Transverse colon (tissue), 4 donors: ENCODE results near the gene LPAR2. TPM values are rescaled to one million over a fixed set of nuclear protein-coding genes. Genes with fewer than 3 reads are reported as not detected.
"Not testable (repeated sequence)": the region's sequence is repeated elsewhere in the genome, so short reads cannot be mapped to it uniquely, and the experiment has no call there.

Experiments
- DNase-seq: peaks from one replicate; pipeline ENCODE4 v3.0.0-alpha.2; 2019
- H3K27ac ChIP-seq, 4 donors: fragments of 200-600 bp; sonication (generic); 2 replicates each; pipeline ENCODE4 v1.5.1; 2016 to 2018; ENCODE audit warnings: inconsistent platforms in 4 of 4
- H3K27me3 ChIP-seq: fragments of 200-600 bp; sonication (generic); 2 replicates; pipeline ENCODE4 v1.5.1; 2017; ENCODE audit warnings: inconsistent platforms
- H3K36me3 ChIP-seq, 4 donors: fragments of 200-600 bp; sonication (generic); 2 replicates each; pipeline ENCODE4 v1.5.1; 2017 to 2019; ENCODE audit warnings: inconsistent platforms in 4 of 4
- H3K4me1 ChIP-seq, 4 donors: fragments of 200-600 bp; sonication (generic); 2 replicates each; pipeline ENCODE4 v1.5.1; 2017 to 2020; ENCODE audit warnings: inconsistent platforms in 4 of 4
- H3K4me3 ChIP-seq, 4 donors: fragments of 200-600 bp; sonication (generic); 1 replicate in 1 of 4; 2 replicates in 3 of 4; pipeline versions ENCODE4 v1.5.1 to v1.6.1; 2017 to 2019; ENCODE audit warnings: inconsistent platforms in 4 of 4
- H3K9me3 ChIP-seq, 2 donors: fragments of 200-600 bp; sonication (generic); 2 replicates each; pipeline ENCODE4 v1.5.1; 2017 to 2019; ENCODE audit warnings: inconsistent platforms in 2 of 2
- EP300 ChIP-seq: sonication (generic); formaldehyde crosslinking; IDR thresholded peaks from one replicate; pipeline ENCODE4 v1.6.1; 2017; ENCODE audit warnings: antibody characterized with exemption, low read depth
- POLR2A ChIP-seq: fragments of 450-650 bp; IDR thresholded peaks from one replicate; pipeline ENCODE4 v1.6.1; 2016; ENCODE audit warnings: antibody characterized with exemption, mild to moderate bottlenecking, moderate library complexity
- POLR2AphosphoS5 ChIP-seq, 3 donors: sonication (generic); formaldehyde crosslinking; IDR thresholded peaks; one replicate each; pipeline ENCODE4 v1.6.1; 2016; ENCODE audit warnings: antibody characterized with exemption in 3 of 3
- WGBS, 2 donors: methylation state at CpG; one replicate each; pipeline ENCODE4 v1.1.5; 2018; ENCODE audit warnings: low coverage in 1 of 2; 5-methylcytosine and 5-hydroxymethylcytosine counted together
- in situ Hi-C, 4 donors: fragments of 200-750 bp; cut with MboI; loops; one replicate each; pipeline versions ENCODE4 v1.15.0 to v1.15.1; 2017; ENCODE audit warnings: low sequenced_read_pairs in 3 of 4, low pct_ligation_motif_present in 1 of 4, low pct_unique_long_range_greater_than_20kb in 1 of 4
- intact Hi-C: fragments of 100-400 bp; cut with DNase I; formaldehyde crosslinking; loops from one replicate; pipeline ENCODE4 v1.15.1; 2023; ENCODE audit warnings: low total_unique reads
- total RNA-seq, 4 donors: library from RNA; depleted of rRNA; stranded (reverse); fragments of >200 nt; gene quantifications; one replicate each; pipeline ENCODE4 v1.1.0, GENCODE V29; 2016
- TF ChIP-seq, protein P1 (sequence below), 5 experiments: fragments of 200-600 bp in 3 of 5; fragments of 450-650 bp in 2 of 5; sonication (generic) in 3 of 5; IDR thresholded peaks; 1 replicate in 2 of 5; 2 replicates in 3 of 5; pipeline ENCODE4 v1.5.1; 2016 to 2017; ENCODE audit warnings: antibody characterized with exemption in 5 of 5, inconsistent platforms in 3 of 5, mild to moderate bottlenecking in 2 of 5, moderate library complexity in 1 of 5

LPAR2 gene
- total RNA-seq, 4 donors from 2014 or later: 19.2 to 52.5 (median 32.6) TPM

DNA sequence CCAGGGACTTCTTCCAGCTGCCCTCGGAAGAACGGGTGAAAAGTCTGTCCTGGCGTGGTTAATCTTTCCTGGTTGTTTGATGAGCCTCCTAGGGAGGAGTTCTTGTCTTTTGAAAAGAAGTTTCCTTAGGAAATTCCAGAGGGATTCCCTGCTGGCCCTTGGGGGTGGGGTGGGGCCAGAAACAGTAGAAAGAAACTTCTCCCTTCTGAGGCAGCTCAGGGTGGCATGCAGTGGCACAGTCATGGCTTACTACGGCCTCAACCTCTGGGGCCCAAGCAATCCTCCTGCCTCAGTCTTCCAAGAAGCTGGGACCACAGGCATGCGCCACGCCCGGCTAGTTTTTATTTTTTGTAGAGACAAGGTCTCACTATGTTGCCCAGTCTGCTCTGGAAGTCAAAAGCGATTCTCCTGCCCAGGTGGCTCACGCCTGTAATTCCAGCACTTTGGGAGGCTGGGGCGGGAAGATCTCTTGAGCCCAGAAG, 42.1 kb upstream of the LPAR2 start:
- intact Hi-C loops: no loop called here
- peak overlapping the region in 3 of 4 donors; percentile 71 to 93 (median 85) for H3K4me3 ChIP-seq
- DNase-seq: no peak

DNA sequence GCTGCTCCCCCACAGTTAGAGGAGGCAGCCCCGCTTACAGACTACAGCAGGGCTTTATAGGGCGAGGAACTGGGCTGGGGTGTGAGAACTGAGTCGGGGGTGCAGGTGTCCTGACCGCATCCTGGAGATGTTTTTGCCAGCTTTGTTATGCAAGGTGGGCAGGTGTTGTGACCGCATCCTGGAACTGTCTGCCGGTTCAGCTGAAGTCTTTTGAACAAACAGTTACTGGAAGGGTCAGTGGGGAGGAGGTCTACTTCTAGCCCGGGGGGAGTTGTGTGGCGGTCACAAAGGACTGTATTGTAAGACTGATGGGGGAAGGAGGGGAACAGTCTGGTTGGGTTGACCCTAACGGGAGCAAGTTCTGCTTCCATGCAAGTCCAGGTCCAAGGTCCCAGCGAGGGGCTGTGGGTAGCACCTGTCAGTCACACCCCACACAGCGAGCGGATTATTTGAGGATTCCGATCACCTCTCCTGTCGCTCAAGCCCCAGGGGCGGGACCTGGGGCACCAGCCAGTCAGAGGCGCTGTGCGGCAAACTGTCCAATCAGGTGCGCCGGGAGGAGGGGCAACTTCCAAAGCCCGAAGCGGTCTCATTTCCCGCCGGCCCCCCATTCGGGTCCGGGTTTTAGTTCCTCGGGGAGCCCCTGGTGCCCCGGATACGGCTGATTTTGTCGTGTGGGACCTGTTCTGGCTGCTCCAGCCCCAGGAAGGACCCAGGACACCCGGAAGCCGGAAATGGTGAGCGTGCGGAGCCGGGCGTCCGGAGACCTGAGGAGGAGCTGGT, 40.4 kb upstream of the LPAR2 start, which contains the start of gene ZNF101:
Gene ZNF101 (plus strand): TSS at position 610 of the 783 bp plus-strand sequence. CDS start 125 bp downstream, at position 735.
- in situ Hi-C loops (no loop called here), intact Hi-C loops (no loop called here)
- TF ChIP-seq POLR2AphosphoS5 (IDR thresholded peaks at IDR 0.05): peak; percentile 39 to 65 (median 42)
- peak; percentile 61 for TF ChIP-seq POLR2A
- TF ChIP-seq, protein P1, sequence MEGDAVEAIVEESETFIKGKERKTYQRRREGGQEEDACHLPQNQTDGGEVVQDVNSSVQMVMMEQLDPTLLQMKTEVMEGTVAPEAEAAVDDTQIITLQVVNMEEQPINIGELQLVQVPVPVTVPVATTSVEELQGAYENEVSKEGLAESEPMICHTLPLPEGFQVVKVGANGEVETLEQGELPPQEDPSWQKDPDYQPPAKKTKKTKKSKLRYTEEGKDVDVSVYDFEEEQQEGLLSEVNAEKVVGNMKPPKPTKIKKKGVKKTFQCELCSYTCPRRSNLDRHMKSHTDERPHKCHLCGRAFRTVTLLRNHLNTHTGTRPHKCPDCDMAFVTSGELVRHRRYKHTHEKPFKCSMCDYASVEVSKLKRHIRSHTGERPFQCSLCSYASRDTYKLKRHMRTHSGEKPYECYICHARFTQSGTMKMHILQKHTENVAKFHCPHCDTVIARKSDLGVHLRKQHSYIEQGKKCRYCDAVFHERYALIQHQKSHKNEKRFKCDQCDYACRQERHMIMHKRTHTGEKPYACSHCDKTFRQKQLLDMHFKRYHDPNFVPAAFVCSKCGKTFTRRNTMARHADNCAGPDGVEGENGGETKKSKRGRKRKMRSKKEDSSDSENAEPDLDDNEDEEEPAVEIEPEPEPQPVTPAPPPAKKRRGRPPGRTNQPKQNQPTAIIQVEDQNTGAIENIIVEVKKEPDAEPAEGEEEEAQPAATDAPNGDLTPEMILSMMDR (IDR thresholded peaks at IDR 0.05): no peak
- no peak for TF ChIP-seq EP300

More for the DNA sequence above, 42.1 kb upstream of the LPAR2 start:
- TF ChIP-seq POLR2AphosphoS5 (IDR thresholded peaks at IDR 0.05): no peak
- TF ChIP-seq EP300: no peak
- TF ChIP-seq, protein P1 (IDR thresholded peaks at IDR 0.05): no peak
- TF ChIP-seq POLR2A: no peak
- in situ Hi-C loops: no loop called here
- Histone ChIP-seq H3K27ac (peak overlapping the region in 1 of 4 donors; percentile 92), H3K9me3 (peaks cover 0 to 5% of the 10 kb centered on the region in 2 donors), H3K4me1 (peaks cover 9 to 16% (median 12%) of the 10 kb centered on the region in 4 donors), H3K27me3 (no peaks in the 10 kb centered on the region), H3K36me3 (peaks cover 0 to 31% (median 8%) of the 10 kb centered on the region in 4 donors)
- 41 to 74% methylated on average over 4 to 10 of the region's 10 CpGs for WGBS, 2 donors

DNA sequence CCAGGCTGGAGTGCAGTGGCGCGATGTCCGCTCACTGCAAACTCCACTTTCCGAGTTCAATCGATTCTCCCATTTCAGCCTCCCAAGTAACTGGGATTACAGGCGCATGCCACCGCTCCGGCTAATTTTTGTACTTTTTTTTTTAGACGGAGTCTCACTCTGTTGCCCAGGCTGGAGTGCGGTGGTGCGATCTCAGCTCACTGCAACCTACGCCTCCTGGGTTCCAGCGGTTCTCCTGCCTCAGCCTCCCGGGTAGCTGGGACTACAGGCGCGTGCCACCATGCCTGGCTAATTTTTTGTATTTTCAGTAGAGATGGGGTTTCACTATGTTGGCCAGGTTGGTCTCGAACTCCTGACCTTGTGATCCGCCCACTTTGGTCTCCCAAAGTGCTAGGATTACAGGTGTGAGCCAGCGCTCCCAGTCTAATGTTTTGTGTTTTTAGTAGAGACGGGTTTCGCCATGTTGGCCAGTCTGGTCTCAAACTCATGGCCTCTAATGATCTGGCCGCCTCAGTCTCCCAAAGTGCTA, 37.5 kb upstream of the LPAR2 start:
- WGBS, 2 donors: 91 to 94% methylated on average over 10 to 22 of the region's 22 CpGs
- DNase-seq, H3K4me3 ChIP-seq: not testable (repeated sequence)

More for the DNA sequence above, 40.4 kb upstream of the LPAR2 start, which contains the start of gene ZNF101:
- DNase-seq: peak; percentile 95
- peaks cover 0 to 15% (median 2%) of the 10 kb centered on the region in 4 donors for H3K36me3 ChIP-seq
- 8% methylated on average over 36 of the region's 36 CpGs; no CpG with 5 or more reads in 1 of the 2 donors for WGBS, 2 donors
- peak within 1 kb of the TSS; percentile 84 to 92 (median 86) for H3K27ac ChIP-seq
- H3K4me1 ChIP-seq: peaks cover 9 to 16% (median 13%) of the 10 kb centered on the region in 4 donors
- peak within 1 kb of the TSS; percentile 60 to 93 (median 78) for H3K4me3 ChIP-seq
- no peaks in the 10 kb centered on the region for H3K9me3 ChIP-seq
- no peaks in the 10 kb centered on the region for H3K27me3 ChIP-seq

DNA sequence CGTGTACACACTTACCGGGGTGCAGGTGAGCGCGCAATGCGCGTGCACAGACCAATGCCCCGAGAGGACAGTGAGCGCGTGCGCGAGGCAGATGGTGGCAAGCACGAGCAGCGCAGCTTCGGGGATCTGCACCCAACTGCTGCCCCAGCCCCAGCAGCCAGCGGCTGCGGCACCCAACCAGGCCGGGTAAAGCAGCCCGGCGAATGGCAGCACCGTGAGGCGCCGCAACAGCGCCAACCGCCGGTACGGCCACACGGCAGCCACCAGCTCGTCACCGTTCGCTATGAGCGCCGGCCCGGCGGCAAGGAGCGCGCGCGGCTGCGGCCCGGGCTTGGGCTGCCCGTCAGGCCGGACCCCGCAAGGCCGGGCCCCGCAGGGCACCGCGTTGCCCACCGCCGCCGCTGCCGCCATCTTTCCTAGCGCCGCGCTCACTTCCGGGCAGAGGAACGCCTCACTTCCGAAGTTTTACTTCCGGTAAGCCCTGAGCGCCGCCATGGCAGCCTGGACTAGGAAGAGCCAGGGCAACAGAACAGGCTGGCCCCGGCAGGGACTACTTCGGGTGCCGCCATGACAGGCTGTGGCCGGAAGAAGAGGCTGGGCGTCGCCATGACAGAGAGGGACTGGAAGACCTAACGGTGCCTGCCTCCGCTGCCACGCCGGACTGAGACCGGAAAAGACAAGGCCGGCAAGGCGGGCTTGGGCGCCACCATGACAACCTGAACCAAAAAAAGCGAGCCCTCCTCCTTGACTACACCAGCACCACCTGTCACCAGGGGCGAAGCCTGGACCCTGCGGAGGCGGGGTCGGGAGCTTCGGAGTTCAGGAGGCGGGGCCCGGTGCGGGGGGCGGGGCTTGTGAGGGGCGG, 35.5 kb upstream of the LPAR2 start, which contains the start of gene ATP13A1:
Gene ATP13A1 (minus strand): TSS at position 421 of the 865 bp plus-strand sequence. CDS start 10 bp downstream, at position 411.
- Histone ChIP-seq H3K27ac (peak within 1 kb of the TSS; percentile 86 to 98 (median 90)), H3K27me3 (no peaks in the 10 kb centered on the region), H3K4me3 (peak within 1 kb of the TSS; percentile 65 to 94 (median 80)), H3K36me3 (peaks cover 0 to 11% (median 5%) of the 10 kb centered on the region in 4 donors), H3K4me1 (peaks cover 7 to 24% (median 14%) of the 10 kb centered on the region in 4 donors), H3K9me3 (no peaks in the 10 kb centered on the region)
- DNase-seq: peak; percentile 96
- intact Hi-C loops: no loop called here
- in situ Hi-C loops: no loop called here
- WGBS, 2 donors: 0% methylated on average over 5 to 44 of the region's 85 CpGs
- peak; percentile 33 to 79 (median 76) for TF ChIP-seq POLR2AphosphoS5 (IDR thresholded peaks at IDR 0.05)
- TF ChIP-seq, protein P1 (IDR thresholded peaks at IDR 0.05): peak in 1 of 5 experiments; percentile 13
- peak; percentile 59 for TF ChIP-seq EP300
- TF ChIP-seq POLR2A: peak; percentile 69

More for the DNA sequence above, 37.5 kb upstream of the LPAR2 start:
- peaks cover 17 to 37% (median 25%) of the 10 kb centered on the region in 4 donors for H3K4me1 ChIP-seq
- intact Hi-C loops, H3K27me3 ChIP-seq, H3K36me3 ChIP-seq, H3K9me3 ChIP-seq, in situ Hi-C loops, H3K27ac ChIP-seq: not testable (repeated sequence)
